ENCODE measurements around the gene SLC5A5.

Gene SLC5A5

DNA sequence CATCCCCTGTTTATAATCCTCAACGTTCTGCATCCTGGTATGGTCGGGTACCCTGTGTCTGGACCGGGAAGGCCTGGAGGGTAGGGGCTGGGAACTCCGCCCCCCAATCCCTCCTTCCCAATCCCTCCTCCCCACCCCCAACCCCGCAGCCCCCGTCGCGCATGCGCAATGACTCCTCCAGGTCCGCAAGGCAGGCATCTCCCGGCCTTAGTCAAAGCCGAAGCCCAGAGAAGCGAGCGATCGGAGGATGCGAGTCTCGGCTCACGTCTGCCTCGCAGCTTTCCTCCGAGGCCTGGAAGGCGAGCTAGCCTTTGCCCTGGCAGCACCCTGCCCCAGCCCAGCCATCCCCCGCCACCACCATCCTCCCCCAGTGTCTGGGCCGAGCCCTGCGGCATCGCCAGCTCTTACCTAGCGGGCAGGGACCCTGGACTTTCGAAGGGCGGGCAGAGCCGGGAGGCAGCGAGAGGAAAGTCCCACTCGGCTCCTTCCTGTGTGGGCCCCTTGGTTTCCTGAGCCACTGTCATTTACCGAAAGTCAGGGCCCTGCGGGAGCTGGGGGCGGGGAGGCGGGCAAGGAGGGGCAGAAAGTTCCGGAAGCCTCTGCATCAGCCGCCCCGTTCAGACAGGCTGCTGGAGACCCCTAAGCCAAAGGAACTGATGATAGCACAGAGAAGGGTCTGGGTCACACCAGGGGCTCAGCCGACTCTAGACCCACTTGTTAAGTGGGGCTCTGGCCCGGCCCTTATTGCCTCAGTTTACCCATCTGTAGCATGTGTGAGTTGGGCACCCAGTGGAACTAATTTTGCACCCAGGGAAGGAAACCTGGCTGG is 24.0 kb upstream of the SLC5A5 start, which contains the start of gene JAK3:
Gene JAK3, minus strand, starts transcription at position 445 of the 829 bp plus-strand sequence. CDS start 3,565 bp downstream, outside the sequence.
- DNase-seq (ENCODE audit: low read depth) = peak; percentile 63

DNA sequence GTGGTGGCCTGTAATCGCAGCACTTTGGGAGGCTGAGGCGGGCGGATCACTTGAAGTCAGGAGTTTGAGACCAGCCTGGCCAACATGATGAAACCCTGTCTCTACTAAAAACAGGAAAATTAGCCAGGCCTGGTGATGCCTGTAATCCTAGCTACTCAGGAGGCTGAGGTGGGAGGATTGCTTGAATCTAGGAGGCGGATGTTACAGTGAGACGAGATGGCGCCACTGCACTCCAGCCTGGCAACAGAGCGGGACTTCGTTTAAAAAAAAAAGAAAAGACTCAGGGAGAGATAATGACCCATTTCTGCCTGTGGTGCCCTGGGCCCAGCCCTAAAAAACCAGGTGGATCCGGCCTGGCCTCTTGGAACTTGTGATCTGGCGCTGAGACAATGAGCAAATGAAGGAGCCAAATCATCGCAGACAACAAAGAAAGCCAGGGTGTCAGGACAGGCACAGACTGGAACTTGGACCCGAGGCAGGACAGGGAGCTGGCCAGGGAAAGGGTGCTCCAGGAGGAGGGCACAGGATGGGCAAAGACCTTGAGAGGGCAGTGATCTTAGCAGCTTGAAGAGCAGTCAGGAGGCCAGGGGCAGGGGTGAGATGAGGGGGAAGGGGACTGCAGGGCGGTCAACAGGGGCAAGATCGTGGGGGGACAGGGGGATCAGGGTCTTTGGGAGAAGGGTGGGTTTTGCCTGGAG is 23.0 kb upstream of the SLC5A5 start:
- DNase-seq (ENCODE audit: low read depth) = no peak

DNA sequence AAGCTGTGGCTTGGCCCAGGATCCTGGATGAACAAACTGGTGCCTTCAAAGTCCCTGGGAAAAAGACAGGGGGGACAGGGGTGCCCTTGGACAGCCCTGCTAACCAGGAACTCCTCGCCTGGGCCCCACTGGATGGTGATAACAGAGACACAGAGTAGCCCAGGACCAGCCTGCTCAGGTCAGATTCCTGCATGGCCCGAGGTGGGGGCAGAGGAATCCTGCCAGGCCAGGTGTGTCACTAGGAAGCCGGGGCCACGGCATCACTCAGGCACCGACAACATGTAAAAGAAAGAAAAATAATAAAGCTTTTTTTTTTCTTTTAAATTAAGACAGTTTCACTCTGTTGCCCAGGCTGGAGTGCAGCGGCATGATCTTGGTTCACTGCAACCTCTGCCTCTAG is 17.7 kb upstream of the SLC5A5 start:
- DNase-seq (ENCODE audit: low read depth) = no peak

DNA sequence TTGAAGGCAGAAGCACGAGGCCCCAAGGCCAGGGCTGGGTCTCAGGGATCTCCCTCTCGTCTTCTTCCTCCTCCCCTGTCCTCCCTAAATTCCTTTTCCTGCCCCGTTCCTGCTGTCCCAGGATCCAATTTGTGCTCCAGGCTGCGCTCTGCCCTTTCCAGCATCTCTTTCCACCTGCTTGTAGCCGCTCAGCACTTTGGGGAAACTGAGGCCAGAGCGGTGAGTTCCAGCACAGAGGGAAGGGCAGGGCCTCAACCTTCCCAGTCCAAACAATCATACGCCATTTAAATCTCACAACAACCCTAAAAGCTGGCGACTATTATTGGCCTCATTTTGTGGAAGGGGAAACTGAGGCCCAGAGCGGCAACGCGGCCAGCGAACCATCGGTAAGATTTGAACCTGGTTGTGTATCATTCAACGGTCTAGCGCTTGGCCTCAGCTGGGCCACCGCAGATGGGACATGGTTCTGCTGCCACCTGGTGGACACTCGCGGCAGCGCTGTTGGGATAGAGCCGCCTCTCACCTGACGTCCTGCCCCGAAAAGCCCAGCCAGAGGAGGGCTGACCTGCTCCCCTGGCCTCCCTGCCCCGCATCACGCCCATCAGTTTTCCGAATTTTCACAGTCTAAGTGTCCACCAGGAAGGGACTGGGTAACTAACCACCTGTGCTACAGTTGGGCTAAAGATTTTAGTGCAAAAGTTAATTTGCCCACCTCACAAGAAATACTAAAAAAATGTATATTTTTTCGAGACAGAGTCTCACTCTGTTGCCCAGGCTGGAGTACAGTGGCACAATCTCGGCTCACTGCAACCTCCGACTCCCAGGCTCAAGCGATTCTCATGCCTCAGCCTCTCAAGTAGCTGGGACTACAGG is 16.2 kb upstream of the SLC5A5 start:
- DNase-seq (ENCODE audit: low read depth) = peak; percentile 49

DNA sequence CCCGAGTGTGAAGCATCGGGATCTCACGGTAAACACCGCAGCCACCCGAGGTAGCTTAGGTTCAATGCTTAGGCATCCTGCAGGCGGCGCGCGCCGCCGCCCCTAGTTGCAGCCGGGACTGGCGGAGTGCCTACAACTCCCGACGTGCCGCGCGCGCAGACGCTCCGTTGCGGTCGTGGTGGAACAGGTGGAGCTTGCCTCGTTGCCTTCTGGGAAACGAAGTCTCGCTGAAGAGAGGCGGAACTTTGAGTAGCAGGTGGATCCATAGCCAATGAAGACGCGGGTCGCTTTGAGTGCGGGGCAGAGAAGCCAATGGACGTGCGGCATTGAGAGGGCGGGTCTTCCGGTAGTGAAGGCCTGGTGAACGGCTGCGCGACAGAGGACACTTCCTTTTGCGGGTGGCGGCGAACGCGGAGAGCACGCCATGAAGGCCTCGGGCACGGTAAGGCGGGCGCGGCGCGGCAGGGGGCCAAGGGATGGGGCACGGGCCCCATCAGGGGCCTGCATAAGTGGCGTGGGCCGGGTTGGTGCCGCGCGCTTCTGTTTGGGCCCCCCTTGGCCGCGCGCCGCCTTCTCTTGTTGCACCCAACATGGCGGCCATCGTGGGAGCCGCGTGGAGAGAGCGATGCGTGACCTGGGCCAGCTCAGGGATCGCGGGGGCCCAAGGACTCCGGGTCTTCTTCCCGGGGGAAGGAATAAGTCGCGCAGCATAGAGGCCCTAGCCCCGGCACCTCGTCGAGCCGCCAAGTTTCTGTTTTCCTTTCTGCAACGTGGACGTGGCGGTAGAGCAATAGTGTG is 12.0 kb upstream of the SLC5A5 start, which contains the start of gene RPL18A:
Gene RPL18A, plus strand, starts transcription at position 378 of the 798 bp plus-strand sequence. Its CDS starts 47 bp downstream, at position 425.
- peak; percentile 100 for DNase-seq (ENCODE audit: low read depth)

DNA sequence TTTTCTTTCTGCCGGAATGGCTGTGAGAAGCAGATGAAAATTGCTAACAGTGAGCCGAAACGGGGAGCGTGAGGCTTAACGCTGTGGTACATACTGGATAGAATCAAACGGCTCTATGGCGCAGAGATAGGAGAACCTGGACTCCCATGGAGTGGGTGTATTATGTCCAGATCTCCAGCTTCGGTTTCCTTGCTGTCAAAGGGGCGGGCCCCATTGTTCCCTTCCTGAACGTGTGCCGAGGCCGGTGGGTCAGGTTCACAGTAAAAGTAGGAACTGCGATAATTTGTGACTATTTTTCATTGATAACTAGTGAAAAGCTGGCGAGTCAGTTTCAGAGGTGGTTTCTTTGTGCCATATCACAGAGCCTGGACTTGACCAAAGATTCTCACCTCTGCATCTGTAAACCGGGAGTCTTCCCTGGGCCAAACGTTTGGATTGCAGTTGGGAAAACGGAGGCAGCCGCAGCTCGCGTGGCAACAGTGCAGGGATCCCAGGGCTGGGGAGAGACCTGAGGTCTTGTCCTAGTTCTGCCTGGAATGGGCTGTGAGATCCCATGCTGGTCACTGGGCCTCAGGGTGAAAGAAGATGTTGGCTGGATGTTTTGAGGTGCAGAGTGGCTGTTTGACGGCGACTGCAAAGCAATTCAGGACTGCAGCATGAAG is 11.3 kb upstream of the SLC5A5 start:
- DNase-seq (ENCODE audit: low read depth) = peak; percentile 30

DNA sequence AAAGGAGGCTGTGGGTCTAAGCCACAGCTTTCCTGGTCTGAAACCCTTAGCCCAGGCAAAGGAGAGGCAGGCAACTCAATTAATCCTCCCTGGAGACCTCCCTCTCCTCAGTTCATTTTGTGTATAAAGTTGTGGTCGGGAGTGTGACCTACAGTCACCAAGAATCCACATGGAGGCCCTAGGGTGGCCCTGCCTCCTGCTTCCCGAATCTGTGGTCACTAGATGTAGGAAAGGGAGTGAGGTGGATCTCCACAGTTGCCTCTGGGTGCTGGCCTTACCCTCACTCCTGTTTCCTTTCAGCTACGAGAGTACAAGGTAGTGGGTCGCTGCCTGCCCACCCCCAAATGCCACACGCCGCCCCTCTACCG is 10.8 kb upstream of the SLC5A5 start:
- no peak for DNase-seq (ENCODE audit: low read depth)

DNA sequence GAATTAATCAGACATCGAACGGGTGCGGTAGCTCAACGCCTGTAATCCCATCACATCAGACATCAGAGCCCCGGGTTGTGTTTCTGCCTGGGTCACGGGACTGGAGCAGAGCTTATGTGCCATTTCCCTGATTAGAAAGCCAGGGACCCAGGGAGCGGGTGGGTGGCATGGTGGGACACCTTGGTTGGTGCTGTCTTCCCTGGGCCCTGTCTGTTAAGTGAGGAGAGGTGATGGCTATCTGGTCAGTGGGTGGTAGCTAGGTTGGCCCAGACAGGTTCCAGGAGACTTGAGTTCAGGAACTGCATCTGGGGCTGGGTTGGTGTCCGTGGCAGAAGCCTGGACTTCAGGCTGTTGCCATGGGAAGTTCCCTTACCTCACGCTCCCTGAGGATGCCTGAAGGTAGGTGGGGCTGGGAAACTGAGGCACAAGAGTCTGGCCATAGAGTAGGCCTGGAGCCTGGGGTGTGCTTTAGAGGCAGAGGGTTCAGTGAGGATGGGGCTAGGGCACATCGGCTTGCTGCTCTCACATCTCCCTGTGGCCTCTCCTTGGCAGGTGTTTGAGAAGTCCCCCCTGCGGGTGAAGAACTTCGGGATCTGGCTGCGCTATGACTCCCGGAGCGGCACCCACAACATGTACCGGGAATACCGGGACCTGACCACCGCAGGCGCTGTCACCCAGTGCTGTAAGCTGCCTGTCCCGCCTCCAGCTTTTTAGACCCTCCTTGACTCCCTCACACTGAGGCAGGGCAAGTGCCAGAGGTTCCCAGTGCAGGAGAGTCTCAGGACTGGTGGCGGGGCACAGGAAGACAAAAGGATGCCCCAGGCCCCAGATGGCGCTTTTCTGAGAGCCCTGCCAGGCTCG is 10.0 kb upstream of the SLC5A5 start:
- no peak for DNase-seq (ENCODE audit: low read depth)

DNA sequence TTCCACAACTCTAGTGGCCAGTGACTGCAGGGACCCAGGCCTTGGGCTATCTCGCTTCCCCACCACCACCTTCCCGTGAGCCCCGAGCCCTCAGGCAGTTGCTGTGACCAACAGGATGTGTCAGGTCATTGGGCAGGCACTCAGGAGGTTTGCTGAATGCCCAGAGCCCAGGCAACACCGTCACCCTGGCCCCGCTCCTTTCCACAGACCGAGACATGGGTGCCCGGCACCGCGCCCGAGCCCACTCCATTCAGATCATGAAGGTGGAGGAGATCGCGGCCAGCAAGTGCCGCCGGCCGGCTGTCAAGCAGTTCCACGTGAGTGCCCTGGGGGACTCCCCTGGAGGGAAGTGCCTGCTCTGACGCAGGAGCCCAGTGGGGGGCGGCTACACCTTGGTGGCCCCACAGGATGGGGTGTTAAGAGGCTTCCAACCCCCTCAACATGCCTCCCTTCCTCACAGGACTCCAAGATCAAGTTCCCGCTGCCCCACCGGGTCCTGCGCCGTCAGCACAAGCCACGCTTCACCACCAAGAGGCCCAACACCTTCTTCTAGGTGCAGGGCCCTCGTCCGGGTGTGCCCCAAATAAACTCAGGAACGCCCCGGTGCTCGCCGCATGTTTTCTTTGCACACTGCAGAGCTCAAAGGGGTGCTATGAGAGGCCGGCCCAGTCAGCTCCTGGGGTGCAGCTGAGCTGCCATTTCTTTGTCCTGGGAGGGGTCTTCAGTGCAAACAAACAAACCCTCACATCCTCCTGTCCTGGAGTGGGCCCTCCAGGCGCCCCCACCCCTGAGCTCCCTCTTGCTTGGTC is 8.8 kb upstream of the SLC5A5 start:
- DNase-seq (ENCODE audit: low read depth) = no peak

DNA sequence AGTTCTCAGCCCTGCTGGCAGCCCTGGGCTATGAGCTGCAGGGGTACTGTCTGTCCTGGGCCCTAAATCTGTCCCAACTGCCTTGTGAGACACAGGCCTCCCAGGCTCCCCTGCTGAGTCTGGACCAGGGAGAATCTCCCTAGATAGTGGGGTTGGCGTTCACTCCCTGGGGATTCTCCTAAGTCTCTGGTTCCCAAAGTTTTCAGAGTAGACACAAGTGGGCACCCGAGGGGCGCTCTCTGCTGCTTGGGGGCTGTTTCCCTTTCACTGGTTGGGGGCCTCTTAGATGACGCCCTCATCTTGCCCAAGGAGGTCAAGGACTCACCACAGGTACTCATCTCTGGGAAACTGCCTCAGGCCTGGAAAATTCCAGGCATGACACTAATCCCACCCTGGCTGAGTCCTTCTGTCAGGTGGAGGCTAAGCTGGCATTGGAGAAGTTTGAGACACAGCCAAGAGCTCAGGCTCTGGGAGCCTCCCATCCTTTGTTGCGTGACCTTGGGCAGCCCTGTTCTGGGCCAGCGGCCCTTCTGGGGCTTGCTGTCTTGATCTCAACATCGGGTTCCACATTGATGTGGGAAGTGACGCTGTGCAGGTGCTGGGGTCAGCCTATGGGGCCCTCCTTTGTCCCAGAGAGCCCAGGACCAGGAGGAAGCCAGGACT is 8.1 kb upstream of the SLC5A5 start:
- no peak for DNase-seq (ENCODE audit: low read depth)

DNA sequence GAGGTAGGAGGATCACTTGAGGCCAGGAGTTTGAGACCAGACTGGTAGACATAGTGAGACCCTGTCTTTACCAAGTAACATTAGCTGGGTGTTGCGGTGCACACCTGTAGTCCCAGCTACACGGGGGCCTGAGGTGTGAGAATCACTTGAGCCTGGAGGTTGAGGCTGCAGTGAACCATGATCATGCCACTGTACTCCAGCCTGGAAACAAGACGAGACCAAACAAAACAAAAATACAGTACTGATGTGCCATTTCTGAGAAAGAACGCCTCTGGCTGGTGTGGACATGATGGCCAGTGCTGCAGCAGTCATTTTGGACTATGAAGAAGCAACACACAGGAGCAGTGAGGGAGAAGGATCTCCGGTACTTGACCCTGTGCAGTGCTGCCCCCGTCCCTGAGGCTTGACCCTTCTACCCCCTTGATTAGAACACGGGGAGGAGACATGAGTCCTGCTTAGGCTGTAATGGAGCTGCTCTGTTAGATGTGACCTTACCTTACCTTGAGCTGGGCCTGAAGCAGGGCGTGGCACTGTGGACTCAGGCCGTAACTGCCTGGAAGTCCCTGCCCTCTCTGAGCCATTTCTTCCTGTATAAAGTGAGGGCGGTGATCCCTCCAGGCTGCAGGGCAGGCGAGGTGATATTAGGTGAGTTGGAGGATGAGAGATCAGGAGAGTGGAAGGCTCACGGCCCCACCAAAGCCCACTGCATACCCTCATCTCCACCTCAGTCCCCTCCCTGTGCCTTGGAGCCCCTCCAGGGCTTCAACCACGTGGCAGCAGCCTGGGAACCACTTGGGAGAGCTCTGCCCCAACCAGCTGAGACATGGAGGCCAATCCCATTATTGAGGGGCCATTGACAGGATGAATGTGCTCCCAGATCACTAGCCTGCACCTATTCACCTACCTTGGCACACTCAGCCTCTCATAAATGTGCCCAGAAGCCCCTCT is 6.1 kb upstream of the SLC5A5 start:
- DNase-seq (ENCODE audit: low read depth) = no peak

DNA sequence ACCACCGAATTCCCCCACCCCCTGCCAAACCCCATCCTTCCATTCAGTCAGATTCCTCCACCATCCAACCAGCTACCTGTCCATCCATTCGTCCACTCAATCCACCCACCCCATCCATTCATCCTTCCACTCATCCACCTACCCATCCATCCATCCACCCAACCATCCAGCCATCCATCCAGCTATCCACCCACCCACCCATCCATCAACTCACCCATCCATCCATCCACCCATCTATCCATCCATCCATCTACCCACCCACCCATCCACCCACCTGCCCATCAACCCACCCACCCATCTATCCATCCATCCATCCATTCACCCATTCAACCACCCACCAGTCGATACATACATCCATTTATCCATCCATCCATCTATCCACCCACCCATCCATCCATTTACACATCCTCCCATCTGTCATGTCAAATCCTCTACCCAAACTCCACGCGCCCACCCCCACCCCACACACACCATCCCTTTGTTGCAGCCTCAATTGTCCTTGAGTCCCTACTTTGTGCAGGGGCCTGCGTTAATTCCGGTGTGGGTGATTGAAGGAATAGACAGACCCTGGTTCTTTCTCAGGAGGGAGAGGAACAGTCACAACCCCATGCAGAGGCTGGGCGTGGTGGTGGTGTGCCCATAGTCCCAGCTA is 5.3 kb upstream of the SLC5A5 start:
- no peak for DNase-seq (ENCODE audit: low read depth)

DNA sequence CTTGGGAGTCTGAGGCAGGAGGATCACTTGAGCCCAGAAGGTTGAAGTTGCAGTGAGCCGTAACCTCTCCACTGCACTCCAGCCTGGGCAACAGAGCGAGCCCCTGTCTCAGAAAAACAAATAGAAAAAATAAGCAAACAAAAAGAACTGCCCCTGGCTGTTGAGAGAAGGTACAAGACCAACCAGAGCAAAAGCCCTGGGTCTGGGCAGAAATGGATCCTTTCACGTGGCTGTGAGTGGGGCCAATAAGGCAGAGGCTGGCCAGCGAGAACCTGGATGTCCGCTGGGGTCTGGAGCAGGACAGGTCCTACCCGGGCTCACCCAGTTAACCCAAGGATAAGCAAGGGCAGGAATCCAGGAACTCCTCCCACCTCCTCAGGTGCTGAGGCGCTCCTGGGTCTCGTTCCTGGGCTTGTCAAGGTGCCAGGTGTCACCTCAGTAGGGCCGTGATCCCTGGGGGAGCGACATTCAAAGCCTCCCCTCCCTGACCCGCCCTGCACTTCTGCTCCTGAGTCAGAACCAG is 4.7 kb upstream of the SLC5A5 start:
- no peak for DNase-seq (ENCODE audit: low read depth)

DNA sequence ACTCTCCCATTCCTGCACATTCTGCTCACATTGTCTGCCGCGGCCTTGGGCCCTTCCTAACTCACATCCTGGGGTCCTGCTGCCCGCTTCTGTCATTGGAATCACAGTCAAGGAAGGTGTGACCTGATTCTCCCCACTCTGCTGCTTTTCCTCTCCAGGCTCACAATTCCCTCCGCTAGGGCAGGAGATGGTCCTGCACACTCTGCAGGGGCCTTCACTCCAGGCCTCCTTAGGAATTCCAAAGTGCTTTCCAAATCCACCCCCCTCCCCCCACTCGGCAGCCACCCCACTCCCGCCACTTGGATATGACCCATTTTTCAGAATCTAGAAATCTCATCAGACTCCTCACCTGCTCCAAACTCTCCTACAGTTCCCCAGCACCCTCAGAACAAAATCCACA is 3.1 kb upstream of the SLC5A5 start:
- DNase-seq (ENCODE audit: low read depth) = no peak

DNA sequence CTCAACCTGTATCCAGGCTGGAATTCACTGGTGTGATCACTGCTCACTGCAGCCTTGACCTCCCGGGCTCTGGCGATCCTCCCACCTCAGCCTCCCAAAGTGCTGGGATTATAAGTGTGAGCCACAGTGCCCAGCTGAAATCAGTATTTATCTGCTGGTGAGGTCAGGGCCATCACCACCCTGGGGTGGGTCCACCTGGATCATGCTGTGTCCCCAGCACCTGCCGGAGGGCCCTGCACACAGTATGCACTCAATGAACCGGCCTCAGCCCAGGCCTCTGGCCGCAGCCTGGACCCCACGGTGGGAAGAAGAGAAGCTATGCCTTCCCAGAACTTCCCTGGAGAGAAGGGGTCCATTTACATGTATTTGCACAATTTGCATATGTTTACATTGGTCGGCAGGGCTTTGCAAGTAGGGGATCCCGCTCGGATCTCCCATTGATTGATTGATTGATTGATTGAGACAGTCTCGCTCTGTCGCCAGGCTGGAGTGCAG is 2.6 kb upstream of the SLC5A5 start:
- no peak for DNase-seq (ENCODE audit: low read depth)
